Ectodermal cell (in vitro differentiated cells): ENCODE measurements around the gene FCGR3B. TPM values are rescaled to one million over a fixed set of nuclear protein-coding genes. Genes with fewer than 3 reads are reported as not detected.
"Not testable (repeated sequence)": the region's sequence is repeated elsewhere in the genome, so short reads cannot be mapped to it uniquely, and the experiment has no call there.

Experiments
- H3K27ac ChIP-seq: 2 replicates; pipeline ENCODE4 v1.7.0; 2013; ENCODE audit warnings: mild to moderate bottlenecking, low read depth, low read length; ENCODE audit not compliant: insufficient read depth, poor library complexity, severe bottlenecking
- H3K27me3 ChIP-seq: 2 replicates; pipeline ENCODE4 v1.7.0; 2013; ENCODE audit warnings: mild to moderate bottlenecking, low read length; ENCODE audit not compliant: insufficient read depth, control insufficient read depth, poor library complexity, severe bottlenecking
- H3K36me3 ChIP-seq: one replicate; pipeline ENCODE4 v1.7.0; 2013; ENCODE audit warnings: low read length; ENCODE audit not compliant: control insufficient read depth, insufficient read depth
- H3K4me1 ChIP-seq: one replicate; pipeline ENCODE4 v1.7.0; 2013; ENCODE audit warnings: low read length; ENCODE audit not compliant: control insufficient read depth, insufficient read depth
- H3K4me3 ChIP-seq: 2 replicates; pipeline ENCODE4 v1.7.0; 2013; ENCODE audit warnings: low read depth, low read length, control low read depth; ENCODE audit not compliant: insufficient read depth
- H3K9me3 ChIP-seq: 2 replicates; pipeline ENCODE4 v1.7.0; 2013; ENCODE audit warnings: mild to moderate bottlenecking, low read length, moderate library complexity; ENCODE audit not compliant: control insufficient read depth
- WGBS, 2 experiments: methylation state at CpG; one replicate each; pipeline ENCODE4 v1.1.7; 2013; ENCODE audit warnings: missing lambda C conversion rate in 2 of 2; 5-methylcytosine and 5-hydroxymethylcytosine counted together
- polyA plus RNA-seq, 4 experiments: library from polyadenylated mRNA; stranded (reverse); fragments of 50-300 nt; gene quantifications; one replicate each; pipeline ENCODE4 v1.2.3, GENCODE V29; 2013

Gene FCGR3B
- polyA plus RNA-seq (2013, experiment 1 of 4) = not detected
- polyA plus RNA-seq (2013, experiment 2 of 4) = not detected
- polyA plus RNA-seq (2013, experiment 3 of 4) = not detected
- polyA plus RNA-seq (2013, experiment 4 of 4) = not detected

GRCh38 chr1:161631076-161631475 lies at the start of gene FCGR3B:
FCGR3B (minus strand) TSS chr1:161631176; CDS start chr1:161631094, 82 bp downstream.
- 98 to 99% methylated on average over 4 of the region's 4 CpGs for WGBS, 2 experiments
- Histone ChIP-seq H3K36me3 (no peaks in the 10 kb centered on the region), H3K4me3 (no peak within 1 kb of the TSS)

DNA sequence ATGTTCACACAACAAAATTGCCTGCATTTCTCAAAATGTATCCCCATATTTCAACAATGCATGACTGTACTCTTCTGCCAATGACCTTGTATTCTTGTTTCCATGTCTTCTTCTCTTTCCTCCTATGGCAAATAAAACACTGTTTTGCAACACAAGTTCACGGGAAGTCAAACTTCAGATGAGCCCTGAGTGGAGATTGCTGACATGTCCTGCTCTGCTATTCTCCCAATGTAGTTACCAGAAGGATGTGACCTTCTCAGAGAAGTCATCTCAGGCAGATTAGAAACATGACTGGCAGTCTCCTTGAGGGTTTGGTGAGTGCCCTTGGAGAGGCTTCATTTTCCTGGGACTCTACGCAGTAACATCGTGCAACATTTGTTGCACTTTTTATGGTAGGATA lies 47.5 kb upstream of the FCGR3B start:
- no peaks in the 10 kb centered on the region for H3K36me3 ChIP-seq
- H3K4me3 ChIP-seq = no peak overlapping the region
- 91 to 98% methylated on average over 1 to 3 of the region's 3 CpGs for WGBS, 2 experiments
- H3K9me3 ChIP-seq = no peaks in the 10 kb centered on the region
- no peaks in the 10 kb centered on the region for H3K4me1 ChIP-seq
- H3K27ac ChIP-seq = no peak overlapping the region
- H3K27me3 ChIP-seq = no peaks in the 10 kb centered on the region

More at GRCh38 chr1:161631076-161631475, at the start of gene FCGR3B:
- Histone ChIP-seq H3K27ac (no peak within 1 kb of the TSS), H3K27me3 (no peaks in the 10 kb centered on the region), H3K9me3 (no peaks in the 10 kb centered on the region), H3K4me1 (no peaks in the 10 kb centered on the region)

DNA sequence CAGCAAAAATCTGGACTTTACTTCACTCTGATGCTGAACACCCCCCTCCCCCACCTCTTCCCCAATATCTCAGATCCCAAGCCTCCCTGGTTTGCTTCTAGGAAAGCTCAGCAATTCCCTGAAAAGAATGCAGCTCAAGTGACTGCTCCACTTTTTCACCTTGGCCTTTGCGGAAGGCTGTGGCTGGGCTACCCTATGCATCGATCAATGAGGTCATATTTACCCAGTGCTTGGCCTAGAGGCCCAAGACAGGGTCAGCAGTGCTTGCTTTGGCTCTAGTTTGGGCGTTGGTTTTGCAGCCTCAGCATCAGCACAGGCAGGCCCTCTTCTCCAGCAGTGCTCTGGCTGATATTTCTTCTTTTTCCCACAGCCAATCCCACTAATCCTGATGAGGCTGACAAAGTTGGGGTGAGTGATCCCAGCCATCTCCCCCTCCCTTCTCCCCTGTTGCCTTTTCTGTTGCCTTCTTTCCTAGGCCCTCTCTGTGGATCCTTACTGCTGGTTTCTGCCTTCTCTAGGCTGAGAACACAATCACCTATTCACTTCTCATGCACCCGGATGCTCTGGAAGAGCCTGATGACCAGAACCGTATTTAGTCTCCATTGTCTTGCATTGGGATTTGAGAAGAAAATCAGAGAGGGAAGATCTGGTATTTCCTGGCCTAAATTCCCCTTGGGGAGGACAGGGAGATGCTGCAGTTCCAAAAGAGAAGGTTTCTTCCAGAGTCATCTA lies 46.1 kb upstream of the FCGR3B start:
- no peaks in the 10 kb centered on the region for H3K27me3 ChIP-seq
- H3K36me3 ChIP-seq = no peaks in the 10 kb centered on the region
- H3K4me1 ChIP-seq = no peaks in the 10 kb centered on the region
- no peaks in the 10 kb centered on the region for H3K9me3 ChIP-seq
- H3K4me3 ChIP-seq = no peak overlapping the region
- WGBS, 2 experiments = 88 to 90% methylated on average over 5 of the region's 5 CpGs
- H3K27ac ChIP-seq = no peak overlapping the region

- H3K27me3 ChIP-seq = no peaks in the 10 kb centered on the region
- H3K27ac ChIP-seq = no peak overlapping the region
- no peaks in the 10 kb centered on the region for H3K4me1 ChIP-seq
- H3K4me3 ChIP-seq = no peak overlapping the region
- no peaks in the 10 kb centered on the region for H3K36me3 ChIP-seq
- WGBS, 2 experiments = 93 to 95% methylated on average over 2 of the region's 2 CpGs
- H3K9me3 ChIP-seq = no peaks in the 10 kb centered on the region
Observed at GRCh38 chr1:161676441-161676840, 45.5 kb upstream of the FCGR3B start.

DNA sequence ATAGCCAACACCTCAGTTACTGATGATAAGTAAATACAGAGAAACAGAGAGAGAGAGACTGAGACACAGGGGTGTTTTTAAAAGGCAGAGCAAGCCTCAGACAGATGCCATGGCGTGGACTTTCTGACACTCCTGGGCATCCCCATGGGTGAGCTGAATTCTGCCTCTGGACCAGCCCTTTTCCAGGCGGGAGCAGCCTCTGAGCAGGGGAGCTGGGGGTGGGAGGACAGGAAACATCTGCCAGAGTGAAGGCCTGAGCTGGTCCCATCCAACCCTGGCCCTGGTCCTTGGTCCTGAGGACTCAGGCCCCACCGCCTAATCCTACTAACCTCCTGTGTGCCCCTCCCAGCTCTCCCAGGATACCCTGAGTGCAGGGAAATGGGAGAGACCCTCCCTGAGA lies 43.9 kb upstream of the FCGR3B start:
- not testable (repeated sequence) for H3K27me3 ChIP-seq, H3K4me3 ChIP-seq, H3K27ac ChIP-seq, H3K9me3 ChIP-seq, H3K4me1 ChIP-seq, H3K36me3 ChIP-seq
- WGBS, 2 experiments = 80 to 91% methylated on average over 2 to 3 of the region's 3 CpGs

- WGBS, 2 experiments = 100% methylated on average over 2 of the region's 3 CpGs
- not testable (repeated sequence) for H3K36me3 ChIP-seq, H3K27ac ChIP-seq, H3K4me1 ChIP-seq, H3K4me3 ChIP-seq, H3K27me3 ChIP-seq, H3K9me3 ChIP-seq
Observed at GRCh38 chr1:161674447-161674846, 43.5 kb upstream of the FCGR3B start.

GRCh38 chr1:161673437-161673836 lies 42.5 kb upstream of the FCGR3B start:
- WGBS, 2 experiments = 70 to 74% methylated on average over 6 of the region's 7 CpGs
- not testable (repeated sequence) for H3K36me3 ChIP-seq, H3K27ac ChIP-seq, H3K9me3 ChIP-seq, H3K4me3 ChIP-seq, H3K4me1 ChIP-seq, H3K27me3 ChIP-seq

- not testable (repeated sequence) for H3K4me3 ChIP-seq, H3K36me3 ChIP-seq, H3K9me3 ChIP-seq, H3K27ac ChIP-seq, H3K4me1 ChIP-seq, H3K27me3 ChIP-seq
- WGBS, 2 experiments = 64% methylated on average over 7 to 8 of the region's 15 CpGs
Observed at GRCh38 chr1:161671045-161672020, 40.4 kb upstream of the FCGR3B start.

- H3K4me3 ChIP-seq, H3K4me1 ChIP-seq, H3K27me3 ChIP-seq, H3K9me3 ChIP-seq, H3K36me3 ChIP-seq, H3K27ac ChIP-seq: not testable (repeated sequence)
- WGBS, 2 experiments = no CpG with 5 or more reads among the region's 4 CpGs
Observed at GRCh38 chr1:161664689-161665088, 33.7 kb upstream of the FCGR3B start.

DNA sequence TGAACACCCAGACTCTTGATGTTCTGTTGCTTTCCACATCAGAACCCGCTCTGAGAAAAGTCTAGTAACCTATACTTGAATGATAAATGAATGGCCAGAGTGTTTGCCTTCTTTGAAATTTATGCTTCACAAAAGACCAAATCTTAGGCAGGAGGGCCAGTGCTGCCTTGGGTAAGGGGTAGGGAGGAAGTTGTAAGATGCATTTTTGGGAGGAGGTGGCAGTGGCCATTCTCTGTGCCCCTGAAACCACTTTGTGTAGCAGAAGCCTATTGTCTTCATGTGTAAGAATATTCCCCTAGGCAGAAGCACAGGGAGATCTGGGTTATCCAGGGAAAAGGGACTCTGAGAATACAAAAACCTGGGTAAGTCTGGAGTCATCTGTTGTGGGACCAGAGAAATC lies 32.6 kb upstream of the FCGR3B start:
- H3K4me1 ChIP-seq, H3K4me3 ChIP-seq, H3K27me3 ChIP-seq, H3K9me3 ChIP-seq, H3K27ac ChIP-seq, H3K36me3 ChIP-seq: not testable (repeated sequence)
- no CpG with 5 or more reads among the region's 1 CpG for WGBS, 2 experiments
